Heart left ventricle (tissue), 16 donors: ENCODE results near the gene ELAVL2. TPM values are rescaled to one million over a fixed set of nuclear protein-coding genes. Genes with fewer than 3 reads are reported as not detected.

ENCODE experiments used
- ATAC-seq, 4 donors: fragments of 200-7000 bp; cut with Tn5 transposase; one replicate each; pipeline ENCODE4 v1.9.1; 2020 to 2022; ENCODE audit warnings: moderate library complexity in 4 of 4, mild to moderate bottlenecking in 3 of 4, moderate number of reproducible peaks in 1 of 4
- DNase-seq, 5 donors: peaks; one replicate each; pipeline ENCODE4 v3.0.0-alpha.2; 2020
- H3K27ac ChIP-seq, 12 donors: fragments of 200-600 bp; sonication (generic) in 4 of 12; one replicate each; pipeline versions ENCODE4 v1.5.0 to v1.8.0; 2016 to 2022; ENCODE audit warnings: mild to moderate bottlenecking in 2 of 12
- H3K27me3 ChIP-seq, 9 donors: fragments of 200-600 bp; sonication (generic) in 2 of 9; one replicate each; pipeline versions ENCODE4 v1.5.1 to v1.8.0; 2016 to 2022; ENCODE audit warnings: mild to moderate bottlenecking in 3 of 9
- H3K36me3 ChIP-seq, 9 donors: fragments of 200-600 bp; sonication (generic) in 2 of 9; one replicate each; pipeline versions ENCODE4 v1.5.0 to v1.8.0; 2018 to 2022; ENCODE audit warnings: mild to moderate bottlenecking in 2 of 9
- H3K4me1 ChIP-seq, 12 donors: fragments of 200-600 bp; sonication (generic) in 4 of 12; one replicate each; pipeline versions ENCODE4 v1.5.0 to v1.8.0; 2016 to 2022; ENCODE audit warnings: mild to moderate bottlenecking in 3 of 12
- H3K4me3 ChIP-seq, 12 donors: fragments of 200-600 bp; sonication (generic) in 4 of 12; one replicate each; pipeline versions ENCODE4 v1.5.0 to v1.8.0; 2017 to 2022; ENCODE audit warnings: mild to moderate bottlenecking in 9 of 12, moderate library complexity in 4 of 12
- H3K9me3 ChIP-seq, 12 donors: fragments of 200-600 bp; sonication (generic) in 4 of 12; one replicate each; pipeline versions ENCODE4 v1.5.0 to v1.8.0; 2016 to 2022; ENCODE audit warnings: mild to moderate bottlenecking in 1 of 12
- POLR2A ChIP-seq, 2 donors: fragments of 450-650 bp; IDR thresholded peaks; one replicate each; pipeline ENCODE4 v1.6.1; 2017; ENCODE audit warnings: antibody characterized with exemption in 2 of 2, mild to moderate bottlenecking in 2 of 2, moderate library complexity in 2 of 2
- WGBS, 4 donors: extraction: QIAGEN DNeasy Blood & Tissue Kit in 2 of 4; methylation state at CpG; one replicate each; pipeline versions ENCODE4 v1.1.5 to v1.1.7; 2013 to 2018; 5-methylcytosine and 5-hydroxymethylcytosine counted together
- intact Hi-C, 10 donors: fragments of 100-400 bp; cut with DNase I; formaldehyde crosslinking; loops; one replicate each; pipeline versions ENCODE4 v1.11.1 to v1.14.2; 2022
- polyA plus RNA-seq, 2 donors: library from polyadenylated mRNA; stranded (reverse); fragments of 200-250 nt; gene quantifications; one replicate each; pipeline ENCODE4 v1.2.3, GENCODE V29; 2013
- total RNA-seq, 9 donors: library from RNA; depleted of rRNA in 2 of 9; stranded (reverse); fragments of >200 nt in 2 of 9; fragmentation: NEBNext Ultra II Directional in 3 of 9; extraction: Animal tissue kit (Norgen Biotek cat#: 25700) in 3 of 9; gene quantifications; one replicate each; pipeline versions ENCODE4 v1.1.0 to v1.2.4, GENCODE V29; 2016 to 2023
- TF ChIP-seq, protein P1 (sequence below), 12 donors: fragments of 200-600 bp; sonication (generic) in 4 of 12; IDR thresholded peaks; one replicate each; pipeline versions ENCODE4 v1.5.0 to v1.8.0; 2018 to 2022; ENCODE audit warnings: antibody characterized with exemption in 12 of 12, mild to moderate bottlenecking in 5 of 12
- donor health status: ischemic (EF 13 %, LVEDD 7.1; RV severe dilation, severe dysfunction).
- donor health status: healthy with polysubstance abuse.
- donor health status: DM: no; HTN: yes; CAD: no.
- donor health status: DM: no; HTN: no; CAD: no.
- donor health status: ischemic (EF 25% LVEDD 6.9; RV normal size, moderate dysfunction).
- donor health status: ischemic (EF 25% LVEDD 5.7; RV mildly dilated, moderate dysfunction).
- donor health status: healthy.
- donor health status: DM: yes; HTN: yes; CAD: no.
- donor health status: ischemic (EF 35%, LVEDD 5.7; RV mildly dilated, moderate dysfunction).
- donor health status: nonischemic (EF 11% LVEDD 7.7; RV severe dilation, severe dysfunction).
- donor health status: DM: yes; HTN: yes; CAD: no.
- donor health status: PGD.
- donor health status: ischemic (EF 29% LVEDD 5.4; RV normal size, mild dysfunction).
- donor health status: nonischemic (EF 23%, LVEDD 6.1; RV moderate dilation, normal function).

Gene ELAVL2
- total and polyA plus RNA-seq, 11 donors, result 0.08 to 0.30 (median 0.19) TPM; not detected in 6

DNA sequence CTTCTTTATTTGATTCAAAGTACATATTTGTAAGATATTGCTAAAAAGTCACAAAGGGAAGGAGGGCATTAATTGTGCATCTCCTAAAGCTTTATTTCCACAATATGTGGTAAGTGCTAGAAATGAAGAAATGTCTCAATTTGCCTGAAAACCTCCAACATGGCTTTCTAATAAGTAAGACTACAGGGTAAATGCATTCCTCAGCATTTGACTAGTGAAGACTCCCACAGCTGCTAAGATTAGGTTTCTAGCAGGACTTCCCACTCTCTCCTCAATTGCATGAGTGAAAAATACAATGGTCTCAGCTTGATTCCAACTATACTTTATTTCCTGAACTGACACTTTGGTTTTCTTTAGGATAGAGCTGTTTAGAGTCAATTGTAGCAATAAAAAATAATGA, 162.1 kb downstream of the ELAVL2 start:
- H3K4me1 ChIP-seq, result peaks cover 0 to 7% (median 0%) of the 10 kb centered on the region in 12 donors
- H3K36me3 ChIP-seq, result no peaks in the 10 kb centered on the region
- no peak overlapping the region for H3K27ac ChIP-seq
- ATAC-seq (no peak), DNase-seq (no peak)
- intact Hi-C loops, result loop anchor here in 1 of 10 donors (5.0 kb wide), 1 partner anchor 52 kb away; no protein-coding TSS in a partner anchor
- no peak overlapping the region for H3K4me3 ChIP-seq
- H3K9me3 ChIP-seq, result no peaks in the 10 kb centered on the region
- TF ChIP-seq POLR2A (IDR thresholded peaks at IDR 0.05), result no peak
- TF ChIP-seq, protein P1, sequence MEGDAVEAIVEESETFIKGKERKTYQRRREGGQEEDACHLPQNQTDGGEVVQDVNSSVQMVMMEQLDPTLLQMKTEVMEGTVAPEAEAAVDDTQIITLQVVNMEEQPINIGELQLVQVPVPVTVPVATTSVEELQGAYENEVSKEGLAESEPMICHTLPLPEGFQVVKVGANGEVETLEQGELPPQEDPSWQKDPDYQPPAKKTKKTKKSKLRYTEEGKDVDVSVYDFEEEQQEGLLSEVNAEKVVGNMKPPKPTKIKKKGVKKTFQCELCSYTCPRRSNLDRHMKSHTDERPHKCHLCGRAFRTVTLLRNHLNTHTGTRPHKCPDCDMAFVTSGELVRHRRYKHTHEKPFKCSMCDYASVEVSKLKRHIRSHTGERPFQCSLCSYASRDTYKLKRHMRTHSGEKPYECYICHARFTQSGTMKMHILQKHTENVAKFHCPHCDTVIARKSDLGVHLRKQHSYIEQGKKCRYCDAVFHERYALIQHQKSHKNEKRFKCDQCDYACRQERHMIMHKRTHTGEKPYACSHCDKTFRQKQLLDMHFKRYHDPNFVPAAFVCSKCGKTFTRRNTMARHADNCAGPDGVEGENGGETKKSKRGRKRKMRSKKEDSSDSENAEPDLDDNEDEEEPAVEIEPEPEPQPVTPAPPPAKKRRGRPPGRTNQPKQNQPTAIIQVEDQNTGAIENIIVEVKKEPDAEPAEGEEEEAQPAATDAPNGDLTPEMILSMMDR (IDR thresholded peaks at IDR 0.05), result no peak
- H3K27me3 ChIP-seq, result no peaks in the 10 kb centered on the region

DNA sequence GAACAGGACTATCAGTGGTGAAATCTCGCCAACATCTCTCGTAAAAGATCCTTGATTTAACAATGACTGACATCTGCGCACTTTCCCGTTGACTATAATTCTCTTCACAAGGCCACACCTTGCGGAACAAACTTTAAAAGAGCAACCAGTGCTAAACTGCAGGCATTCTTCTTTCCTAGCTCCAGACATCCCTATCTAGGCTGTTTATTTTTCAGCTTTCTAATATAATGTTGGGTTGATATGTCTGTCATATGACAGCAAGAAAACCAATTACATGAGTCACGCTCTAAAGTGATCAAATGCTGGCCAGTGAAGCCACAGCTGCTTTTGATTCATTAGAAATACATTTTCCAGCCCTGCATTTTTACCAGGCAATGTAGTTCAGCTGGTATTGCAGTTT, 162.5 kb downstream of the ELAVL2 start:
- 89 to 97% (median 93%) methylated on average over 6 of the region's 6 CpGs for WGBS, 4 donors
- no peak for ATAC-seq
- no peak for DNase-seq
- no peaks in the 10 kb centered on the region for H3K36me3 ChIP-seq
- H3K27me3 ChIP-seq, result no peaks in the 10 kb centered on the region
- no peak overlapping the region for H3K27ac ChIP-seq
- TF ChIP-seq, protein P1 (IDR thresholded peaks at IDR 0.05), result no peak
- TF ChIP-seq POLR2A (IDR thresholded peaks at IDR 0.05), result no peak
- intact Hi-C loops, result loop anchor here in 1 of 10 donors (5.0 kb wide), 1 partner anchor 51 kb away; no protein-coding TSS in a partner anchor
- H3K4me1 ChIP-seq, result peaks cover 0 to 11% (median 0%) of the 10 kb centered on the region in 12 donors
- H3K4me3 ChIP-seq, result no peak overlapping the region
- H3K9me3 ChIP-seq, result no peaks in the 10 kb centered on the region

DNA sequence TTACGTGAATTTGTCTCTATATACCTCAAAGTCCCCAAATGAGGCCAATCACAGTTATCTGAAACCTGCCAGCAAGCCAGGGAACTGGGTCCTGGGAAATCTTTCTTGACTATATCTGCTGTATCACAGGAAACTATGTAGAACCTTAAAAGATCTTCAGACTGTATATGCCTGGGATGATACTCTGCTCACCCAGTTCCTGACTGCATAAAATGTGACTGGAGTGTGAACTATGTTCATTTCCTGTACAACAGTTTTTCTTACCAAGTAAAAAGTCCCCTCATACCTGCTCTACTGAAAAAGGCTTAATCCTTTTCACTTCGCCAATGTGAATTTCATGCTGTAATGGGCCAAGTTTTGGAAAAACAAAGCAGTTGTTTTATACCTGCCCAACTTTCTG, 162.9 kb downstream of the ELAVL2 start:
- no peak overlapping the region for H3K27ac ChIP-seq
- H3K27me3 ChIP-seq, result no peaks in the 10 kb centered on the region
- WGBS, 4 donors, result 88 to 92% (median 91%) methylated on average over 2 of the region's 2 CpGs
- no peak overlapping the region for H3K4me3 ChIP-seq
- intact Hi-C loops, result loop anchor here in 1 of 10 donors (5.0 kb wide), 1 partner anchor 51 kb away; no protein-coding TSS in a partner anchor
- no peak for TF ChIP-seq POLR2A (IDR thresholded peaks at IDR 0.05)
- TF ChIP-seq, protein P1 (IDR thresholded peaks at IDR 0.05), result no peak
- no peaks in the 10 kb centered on the region for H3K9me3 ChIP-seq
- ATAC-seq (no peak), DNase-seq (no peak)
- no peaks in the 10 kb centered on the region for H3K36me3 ChIP-seq
- H3K4me1 ChIP-seq, result peaks cover 0 to 11% (median 0%) of the 10 kb centered on the region in 12 donors

DNA sequence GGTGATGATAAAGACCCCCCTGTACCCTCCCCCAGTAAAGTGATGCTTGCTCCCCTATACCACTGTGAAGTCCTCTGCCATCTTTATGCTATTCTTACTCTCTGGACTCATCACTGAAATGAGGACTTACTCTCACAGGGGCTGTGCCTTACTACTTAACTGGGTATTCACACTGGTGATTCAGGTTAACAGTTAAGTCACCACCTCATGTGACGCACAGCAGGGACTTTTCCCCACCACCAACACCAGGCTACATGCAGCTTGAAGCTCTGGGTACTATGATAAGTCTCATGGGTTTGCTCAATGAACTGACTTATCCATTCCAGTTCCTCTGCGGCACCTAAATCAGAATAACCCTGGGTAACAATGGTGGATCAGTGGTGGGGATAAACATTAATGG, 163.7 kb downstream of the ELAVL2 start:
- Histone ChIP-seq H3K4me3 (no peak overlapping the region), H3K9me3 (no peaks in the 10 kb centered on the region), H3K36me3 (no peaks in the 10 kb centered on the region), H3K27me3 (no peaks in the 10 kb centered on the region), H3K27ac (no peak overlapping the region), H3K4me1 (peaks cover 0 to 11% (median 0%) of the 10 kb centered on the region in 12 donors)
- DNase-seq (no peak), ATAC-seq (no peak)
- intact Hi-C loops, result loop anchor here in 1 of 10 donors (5.0 kb wide), 1 partner anchor 50 kb away; no protein-coding TSS in a partner anchor
- WGBS, 4 donors, result 91 to 96% (median 95%) methylated on average over 2 of the region's 2 CpGs
- TF ChIP-seq, protein P1 (IDR thresholded peaks at IDR 0.05), result no peak
- TF ChIP-seq POLR2A (IDR thresholded peaks at IDR 0.05), result no peak
